Ishikawa (cell line): ENCODE results near the gene SLC12A7.

Experiments used
- CEBPB ChIP-seq: IDR thresholded peaks from 2 replicates; pipeline ENCODE4 v1.6.1; 2012
- CREB1 ChIP-seq: IDR thresholded peaks from 2 replicates; pipeline ENCODE4 v1.6.1; 2012; ENCODE audit warnings: low read depth
- EGR1 ChIP-seq: IDR thresholded peaks from 2 replicates; pipeline ENCODE4 v1.6.1; 2012
- EP300 ChIP-seq: IDR thresholded peaks from 2 replicates; pipeline ENCODE4 v1.6.1; 2012; ENCODE audit warnings: borderline replicate concordance
- FOXM1 ChIP-seq: IDR thresholded peaks from 2 replicates; pipeline ENCODE4 v1.6.1; 2012; ENCODE audit warnings: low read depth, borderline replicate concordance
- MAX ChIP-seq: IDR thresholded peaks from 2 replicates; pipeline ENCODE4 v1.6.1; 2012
- NFIC ChIP-seq: IDR thresholded peaks from 2 replicates; pipeline ENCODE4 v1.6.1; 2012
- RAD21 ChIP-seq: IDR thresholded peaks from 2 replicates; pipeline ENCODE4 v1.6.1; 2012; ENCODE audit warnings: low read depth
- REST ChIP-seq: IDR thresholded peaks from 2 replicates; pipeline ENCODE4 v1.6.1; 2012; ENCODE audit warnings: low read depth, mild to moderate bottlenecking
- TAF1 ChIP-seq: IDR thresholded peaks from 2 replicates; pipeline ENCODE4 v1.6.1; 2012; ENCODE audit warnings: low read depth, mild to moderate bottlenecking
- TCF12 ChIP-seq: IDR thresholded peaks from 2 replicates; pipeline ENCODE4 v1.6.1; 2012; ENCODE audit warnings: low read depth
- TEAD4 ChIP-seq: IDR thresholded peaks from 2 replicates; pipeline ENCODE4 v1.6.1; 2012
- YY1 ChIP-seq: IDR thresholded peaks from 2 replicates; pipeline ENCODE4 v1.6.1; 2012; ENCODE audit warnings: low read depth
- ZBTB7A ChIP-seq: IDR thresholded peaks from 2 replicates; pipeline ENCODE4 v1.6.1; 2012; ENCODE audit warnings: low read depth
- TF ChIP-seq, protein P1 (sequence below): IDR thresholded peaks from 2 replicates; pipeline ENCODE4 v1.6.1; 2012

Gene SLC12A7

DNA sequence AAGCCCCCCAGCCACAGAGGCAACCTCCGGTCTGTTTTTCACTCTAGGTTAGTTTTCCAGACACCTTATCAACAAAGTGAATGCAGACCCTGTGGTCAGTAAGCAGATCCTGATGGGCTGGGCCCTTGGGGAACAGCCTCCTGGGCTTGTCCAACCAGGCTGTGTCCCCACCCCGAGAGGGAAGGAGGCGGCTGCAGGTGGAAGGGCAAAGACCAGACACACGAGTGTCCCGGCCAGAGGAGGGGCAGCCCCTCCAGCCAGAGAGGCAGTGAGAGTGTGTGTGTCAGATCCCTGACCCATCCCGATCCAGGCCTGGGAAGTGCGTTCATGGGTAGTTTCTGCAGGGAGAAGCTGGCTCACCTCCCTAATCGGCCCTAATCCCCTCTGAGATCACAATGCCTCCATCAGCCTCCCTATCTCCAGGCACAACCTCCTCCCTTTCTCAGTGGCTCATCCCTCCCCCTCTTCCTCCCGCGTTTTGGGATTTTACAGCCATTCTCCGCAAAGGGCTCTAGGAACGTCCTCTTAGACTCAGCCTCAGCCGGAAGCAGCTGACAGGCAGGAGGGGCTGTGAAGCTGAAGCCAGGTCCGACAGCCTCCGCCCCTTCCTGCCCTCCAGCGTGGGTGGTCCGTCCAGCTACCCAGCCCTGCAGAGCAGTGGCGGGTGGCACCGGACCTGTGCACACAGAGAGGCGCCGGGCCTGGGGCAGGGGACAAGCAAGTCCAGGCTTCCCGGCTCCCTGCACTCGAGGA lies 9.7 kb downstream of the SLC12A7 start:
- TF ChIP-seq TCF12 (no peak), TAF1 (no peak), RAD21 (no peak), EP300 (no peak), NFIC (no peak), TEAD4 (no peak), ZBTB7A (no peak), CEBPB (no peak), YY1 (no peak), CREB1 (no peak), REST (no peak), MAX (no peak)
- TF ChIP-seq, protein P1, sequence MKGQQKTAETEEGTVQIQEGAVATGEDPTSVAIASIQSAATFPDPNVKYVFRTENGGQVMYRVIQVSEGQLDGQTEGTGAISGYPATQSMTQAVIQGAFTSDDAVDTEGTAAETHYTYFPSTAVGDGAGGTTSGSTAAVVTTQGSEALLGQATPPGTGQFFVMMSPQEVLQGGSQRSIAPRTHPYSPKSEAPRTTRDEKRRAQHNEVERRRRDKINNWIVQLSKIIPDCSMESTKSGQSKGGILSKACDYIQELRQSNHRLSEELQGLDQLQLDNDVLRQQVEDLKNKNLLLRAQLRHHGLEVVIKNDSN = no peak

- TF ChIP-seq NFIC (no peak), EP300 (no peak), CREB1 (no peak), FOXM1 (no peak), YY1 (no peak), TCF12 (no peak), RAD21 (no peak), ZBTB7A (no peak), CEBPB (no peak), REST (no peak)
- TF ChIP-seq, protein P1 = no peak
Observed at GRCh38 chr5:1100664-1101574, 10.9 kb downstream of the SLC12A7 start.

GRCh38 chr5:1099926-1100663 lies 11.8 kb downstream of the SLC12A7 start:
- TF ChIP-seq TAF1 = no peak
- TF ChIP-seq TCF12 = no peak
- TF ChIP-seq FOXM1 = no peak
- TF ChIP-seq NFIC = no peak

GRCh38 chr5:1098986-1099597 lies 12.8 kb downstream of the SLC12A7 start:
- TF ChIP-seq FOXM1 = no peak
- no peak for TF ChIP-seq TEAD4
- TF ChIP-seq CREB1 = no peak
- no peak for TF ChIP-seq NFIC
- no peak for TF ChIP-seq ZBTB7A
- TF ChIP-seq RAD21 = no peak

GRCh38 chr5:1097381-1097987 lies 14.4 kb downstream of the SLC12A7 start:
- TF ChIP-seq YY1 (no peak), EGR1 (no peak), TEAD4 (no peak), FOXM1 (no peak), ZBTB7A (no peak), CEBPB (no peak), TAF1 (no peak), REST (no peak), TCF12 (no peak), CREB1 (no peak), EP300 (no peak)
- TF ChIP-seq, protein P1 = no peak
